Measurements from ENCODE around the gene CTNNA3. TPM values are rescaled to one million over a fixed set of nuclear protein-coding genes. Genes with fewer than 3 reads are reported as not detected.

The CTNNA3 gene
- total RNA-seq, 2 donors from 2014 or later, result 3.2 to 7.2 TPM

DNA sequence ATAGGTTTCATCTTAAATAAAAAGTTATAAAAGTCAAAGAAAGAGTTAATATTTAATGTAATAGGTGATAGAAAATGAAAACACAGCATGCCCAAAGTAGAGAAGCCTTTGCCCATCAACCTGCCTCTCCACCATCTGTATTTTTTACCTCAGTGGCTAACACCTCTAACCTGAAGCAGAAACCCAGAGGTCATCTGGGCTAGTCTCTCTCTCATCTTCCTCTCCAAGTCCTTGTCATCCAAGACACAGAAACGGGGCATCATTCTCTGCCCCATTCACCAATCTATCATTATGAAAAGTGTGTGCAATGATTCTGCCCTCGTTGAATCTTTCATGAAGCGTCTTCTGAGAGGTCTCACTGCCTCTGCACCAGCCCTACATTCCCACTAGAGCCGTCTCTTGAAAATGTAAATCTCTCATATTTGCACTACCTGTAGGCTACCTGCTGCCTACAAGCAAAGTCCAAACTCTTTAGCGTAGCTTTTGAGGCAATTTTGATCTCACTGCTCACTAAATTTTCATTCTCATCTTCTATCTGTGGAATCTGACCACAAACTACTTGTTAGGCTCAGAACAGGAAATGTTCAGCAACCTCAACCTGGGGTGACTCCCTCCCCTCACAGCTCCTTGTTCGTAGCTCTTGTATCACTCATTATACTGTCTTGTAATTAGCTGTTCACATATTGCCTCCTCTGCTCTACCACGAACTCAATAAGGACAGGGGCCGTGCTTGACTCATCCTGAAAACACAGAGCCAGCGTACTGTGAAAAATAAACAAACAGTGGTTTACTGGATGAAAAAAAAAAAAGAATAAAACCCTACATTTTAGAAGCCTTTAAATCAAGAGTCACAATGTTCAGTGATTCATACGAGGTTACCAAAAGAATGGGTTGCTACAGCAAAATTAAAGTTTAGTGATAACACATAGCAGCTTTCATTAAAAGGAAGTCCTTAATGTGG, 83.1 kb downstream of the CTNNA3 start:
- Histone ChIP-seq H3K9me3 (ENCODE audit: control insufficient read depth, low read length) (peaks cover 7% of the 10 kb centered on the region), H3K27ac (ENCODE audit: low read depth, low read length) (no peak overlapping the region), H3K27me3 (ENCODE audit: control insufficient read depth, insufficient read depth, low read length, poor library complexity, severe bottlenecking) (no peaks in the 10 kb centered on the region), H3K36me3 (ENCODE audit: control insufficient read depth, insufficient read depth, low read length) (no peaks in the 10 kb centered on the region), H3K9ac (ENCODE audit: extremely low read depth, low read length, poor library complexity, severe bottlenecking) (no peak overlapping the region), H3K4me1 (ENCODE audit: control insufficient read depth, insufficient read depth, low read length) (no peaks in the 10 kb centered on the region), H3K4me3 (ENCODE audit: low read length) (no peak overlapping the region)
- 90 to 92% methylated on average over 5 to 10 of the region's 10 CpGs for WGBS, 2 experiments (ENCODE audit: insufficient coverage in 1 of 2, insufficient read length in 1 of 2)
- no peak for DNase-seq
- Mint-ChIP-seq H3K27ac (no peak overlapping the region), H3K27me3 (ENCODE audit: insufficient read depth) (no peaks in the 10 kb centered on the region), H3K4me1 (peaks cover 6% of the 10 kb centered on the region), H3K36me3 (ENCODE audit: low read depth) (no peaks in the 10 kb centered on the region), H3K9me3 (peaks cover 12% of the 10 kb centered on the region), H3K4me3 (no peak overlapping the region)
- TF ChIP-seq, protein P1, sequence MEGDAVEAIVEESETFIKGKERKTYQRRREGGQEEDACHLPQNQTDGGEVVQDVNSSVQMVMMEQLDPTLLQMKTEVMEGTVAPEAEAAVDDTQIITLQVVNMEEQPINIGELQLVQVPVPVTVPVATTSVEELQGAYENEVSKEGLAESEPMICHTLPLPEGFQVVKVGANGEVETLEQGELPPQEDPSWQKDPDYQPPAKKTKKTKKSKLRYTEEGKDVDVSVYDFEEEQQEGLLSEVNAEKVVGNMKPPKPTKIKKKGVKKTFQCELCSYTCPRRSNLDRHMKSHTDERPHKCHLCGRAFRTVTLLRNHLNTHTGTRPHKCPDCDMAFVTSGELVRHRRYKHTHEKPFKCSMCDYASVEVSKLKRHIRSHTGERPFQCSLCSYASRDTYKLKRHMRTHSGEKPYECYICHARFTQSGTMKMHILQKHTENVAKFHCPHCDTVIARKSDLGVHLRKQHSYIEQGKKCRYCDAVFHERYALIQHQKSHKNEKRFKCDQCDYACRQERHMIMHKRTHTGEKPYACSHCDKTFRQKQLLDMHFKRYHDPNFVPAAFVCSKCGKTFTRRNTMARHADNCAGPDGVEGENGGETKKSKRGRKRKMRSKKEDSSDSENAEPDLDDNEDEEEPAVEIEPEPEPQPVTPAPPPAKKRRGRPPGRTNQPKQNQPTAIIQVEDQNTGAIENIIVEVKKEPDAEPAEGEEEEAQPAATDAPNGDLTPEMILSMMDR (conservative IDR thresholded peaks at IDR 0.05), result no peak

DNA sequence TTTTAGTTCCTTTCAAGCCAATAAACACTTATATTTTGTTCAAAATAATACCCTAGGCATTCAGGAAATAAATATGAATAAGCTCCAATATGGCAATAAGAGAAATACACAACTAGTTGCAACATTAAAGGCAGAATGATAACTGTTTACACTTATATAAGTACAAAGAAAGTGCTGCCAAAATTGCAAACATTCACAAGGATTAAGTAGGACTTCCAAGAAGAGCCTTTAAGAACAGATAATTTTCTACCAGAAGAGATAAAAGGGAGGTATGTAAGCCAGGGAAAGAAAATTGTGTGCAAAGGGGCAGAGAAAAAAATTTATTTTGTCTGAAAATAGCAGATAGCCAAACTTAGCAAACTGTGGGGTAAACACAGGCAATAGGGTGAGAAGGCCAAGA, 83.8 kb downstream of the CTNNA3 start:
- H3K27ac Mint-ChIP-seq, result no peak overlapping the region
- H3K36me3 Mint-ChIP-seq (ENCODE audit: low read depth), result no peaks in the 10 kb centered on the region
- no peak overlapping the region for H3K4me3 ChIP-seq (ENCODE audit: low read length)
- no peaks in the 10 kb centered on the region for H3K27me3 ChIP-seq (ENCODE audit: control insufficient read depth, insufficient read depth, low read length, poor library complexity, severe bottlenecking)
- DNase-seq, result no peak
- TF ChIP-seq, protein P1 (conservative IDR thresholded peaks at IDR 0.05), result no peak
- no peak overlapping the region for H3K4me3 Mint-ChIP-seq
- peaks cover 7% of the 10 kb centered on the region for H3K9me3 ChIP-seq (ENCODE audit: control insufficient read depth, low read length)
- peaks cover 6% of the 10 kb centered on the region for H3K4me1 Mint-ChIP-seq
- H3K36me3 ChIP-seq (ENCODE audit: control insufficient read depth, insufficient read depth, low read length), result no peaks in the 10 kb centered on the region
- H3K9ac ChIP-seq (ENCODE audit: extremely low read depth, low read length, poor library complexity, severe bottlenecking), result no peak overlapping the region
- peaks cover 12% of the 10 kb centered on the region for H3K9me3 Mint-ChIP-seq
- H3K27me3 Mint-ChIP-seq (ENCODE audit: insufficient read depth), result no peaks in the 10 kb centered on the region
- no peaks in the 10 kb centered on the region for H3K4me1 ChIP-seq (ENCODE audit: control insufficient read depth, insufficient read depth, low read length)
- H3K27ac ChIP-seq (ENCODE audit: low read depth, low read length), result no peak overlapping the region

DNA sequence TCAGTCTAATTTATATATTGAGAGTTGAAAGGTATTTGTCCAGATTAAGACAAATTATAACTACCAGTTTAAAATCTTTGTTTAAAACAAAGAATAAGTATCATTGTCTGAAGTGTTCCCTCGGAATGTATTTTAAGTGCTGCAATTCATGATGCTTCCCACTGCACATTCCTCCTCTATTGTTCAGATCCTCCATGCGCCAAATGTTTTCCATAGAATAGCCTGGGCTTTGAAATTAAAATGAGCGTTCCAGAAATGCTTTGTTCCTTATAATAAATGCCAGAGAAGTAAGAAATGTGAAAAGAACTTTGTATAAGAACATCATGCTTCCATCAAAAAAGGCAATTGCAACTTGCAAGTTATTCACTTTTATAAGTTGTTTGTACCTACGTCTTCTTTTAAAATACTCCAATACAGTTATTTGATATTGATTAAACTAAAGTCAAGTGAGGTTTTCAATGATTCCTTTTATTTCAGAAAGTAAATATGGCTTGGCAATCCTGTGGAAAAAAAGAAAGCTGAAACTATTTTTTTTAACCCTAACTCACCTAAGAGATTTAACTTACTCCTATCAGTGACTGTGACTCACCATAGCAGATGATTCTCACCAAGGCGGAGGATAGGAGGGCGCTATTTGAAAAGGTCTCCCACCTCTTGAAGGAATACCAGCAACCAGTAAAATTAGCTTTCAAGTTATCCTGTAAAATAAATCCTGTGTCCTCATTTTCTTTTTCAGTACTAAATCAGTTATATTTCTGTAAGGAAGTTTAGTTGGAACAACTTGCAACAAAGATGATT, 85.8 kb downstream of the CTNNA3 start:
- Mint-ChIP-seq H3K27ac (no peak overlapping the region), H3K27me3 (ENCODE audit: insufficient read depth) (no peaks in the 10 kb centered on the region), H3K9me3 (peaks cover 12% of the 10 kb centered on the region), H3K4me1 (peaks cover 10% of the 10 kb centered on the region), H3K36me3 (ENCODE audit: low read depth) (no peaks in the 10 kb centered on the region), H3K4me3 (no peak overlapping the region)
- DNase-seq, result peak; percentile 66
- Histone ChIP-seq H3K36me3 (ENCODE audit: control insufficient read depth, insufficient read depth, low read length) (no peaks in the 10 kb centered on the region), H3K4me3 (ENCODE audit: low read length) (no peak overlapping the region), H3K27me3 (ENCODE audit: control insufficient read depth, insufficient read depth, low read length, poor library complexity, severe bottlenecking) (no peaks in the 10 kb centered on the region), H3K9me3 (ENCODE audit: control insufficient read depth, low read length) (peaks cover 7% of the 10 kb centered on the region), H3K4me1 (ENCODE audit: control insufficient read depth, insufficient read depth, low read length) (no peaks in the 10 kb centered on the region), H3K9ac (ENCODE audit: extremely low read depth, low read length, poor library complexity, severe bottlenecking) (no peak overlapping the region), H3K27ac (ENCODE audit: low read depth, low read length) (peak overlapping the region; percentile 93)
- TF ChIP-seq, protein P1 (conservative IDR thresholded peaks at IDR 0.05), result no peak
- WGBS, 2 experiments (ENCODE audit: insufficient coverage in 1 of 2, insufficient read length in 1 of 2), result 67 to 79% methylated on average over 1 to 5 of the region's 6 CpGs
